ENCODE results near the gene CYB561D2. TPM values are rescaled to one million over a fixed set of nuclear protein-coding genes. Genes with fewer than 3 reads are reported as not detected.

The CYB561D2 gene
- total RNA-seq, 1 experiment from 2014 or later, result 19.3 TPM

GRCh38 chr3:50380405-50381085 is 29.9 kb downstream of the CYB561D2 start:
- Histone ChIP-seq H3K79me2 (ENCODE audit: low read depth) (no peaks in the 10 kb centered on the region), H3F3A (ENCODE audit: insufficient read depth, low read depth) (no peaks in the 10 kb centered on the region), H3K27me3 (ENCODE audit: insufficient read depth, low read depth) (peaks cover 3% of the 10 kb centered on the region; the same call in 1 of the 2 replicates), H3K27ac (no peak overlapping the region), H3K36me3 (ENCODE audit: low read depth) (no peaks in the 10 kb centered on the region), H2AFZ (no peak overlapping the region), H3K4me1 (replicated peaks; ENCODE audit: insufficient read depth) (no peaks in the 10 kb centered on the region), H3K9me3 (ENCODE audit: insufficient read depth, low read depth) (no peaks in the 10 kb centered on the region), H3K9me2 (ENCODE audit: insufficient read depth) (no peaks in the 10 kb centered on the region), H3K4me2 (no peak overlapping the region), H3K4me3 (no peak overlapping the region), H4K20me1 (ENCODE audit: insufficient read depth) (no peaks in the 10 kb centered on the region; the same call in 1 of the 2 replicates)
- no TSS peak for BruUV-seq (replicated peaks)
- POLR2A ChIA-PET (ENCODE audit: unreplicated experiment), result interaction anchor here (0.6 kb wide), 1 partner anchor 22 kb away, joined by 3 read pairs; no protein-coding TSS in a partner anchor
- intact Hi-C loops (cut with micrococcal nuclease; ENCODE audit: unreplicated experiment), result no loop called here
- no peak for DNase-seq
- TF ChIP-seq EZH2 (IDR thresholded peaks at IDR 0.05; ENCODE audit: low read depth) (no peak), CTCF (conservative IDR thresholded peaks at IDR 0.05) (no peak)
- CTCF ChIA-PET, result no interaction called here

GRCh38 chr3:50381383-50381782 is 30.7 kb downstream of the CYB561D2 start:
- ChIA-PET CTCF (interaction anchor here (0.6 kb wide), 2 partner anchors 11 to 154 kb away, joined by 4 read pairs; no protein-coding TSS in a partner anchor), POLR2A (ENCODE audit: unreplicated experiment) (interaction anchor here (0.7 kb wide), 1 partner anchor 40 kb away, joined by 4 read pairs; the partner anchor contains the start of gene RASSF1)
- no peaks in the 10 kb centered on the region; the same call in 1 of the 2 replicates for H4K20me1 ChIP-seq (ENCODE audit: insufficient read depth)
- no peak overlapping the region for H2AFZ ChIP-seq
- no TSS peak for BruUV-seq (replicated peaks)
- DNase-seq, result no peak
- H3K36me3 ChIP-seq (ENCODE audit: low read depth), result no peaks in the 10 kb centered on the region
- intact Hi-C loops (cut with micrococcal nuclease; ENCODE audit: unreplicated experiment), result no loop called here
- no peak overlapping the region for H3K4me2 ChIP-seq
- H3K9me3 ChIP-seq (ENCODE audit: insufficient read depth, low read depth), result no peaks in the 10 kb centered on the region
- no peaks in the 10 kb centered on the region for H3K9me2 ChIP-seq (ENCODE audit: insufficient read depth)
- no peaks in the 10 kb centered on the region for H3K4me1 ChIP-seq (replicated peaks; ENCODE audit: insufficient read depth)
- H3F3A ChIP-seq (ENCODE audit: insufficient read depth, low read depth), result no peaks in the 10 kb centered on the region
- H3K27me3 ChIP-seq (ENCODE audit: insufficient read depth, low read depth), result no peaks in the 10 kb centered on the region
- H3K4me3 ChIP-seq, result no peak overlapping the region
- no peak overlapping the region for H3K27ac ChIP-seq
- TF ChIP-seq CTCF (conservative IDR thresholded peaks at IDR 0.05) (no peak), EZH2 (IDR thresholded peaks at IDR 0.05; ENCODE audit: low read depth) (no peak)
- H3K79me2 ChIP-seq (ENCODE audit: low read depth), result no peaks in the 10 kb centered on the region

GRCh38 chr3:50382722-50383121 is 32.1 kb downstream of the CYB561D2 start:
- Histone ChIP-seq H3K4me3 (no peak overlapping the region), H3K4me2 (no peak overlapping the region), H3K79me2 (ENCODE audit: low read depth) (no peaks in the 10 kb centered on the region), H3K4me1 (replicated peaks; ENCODE audit: insufficient read depth) (no peaks in the 10 kb centered on the region), H3K27ac (no peak overlapping the region), H3F3A (ENCODE audit: insufficient read depth, low read depth) (no peaks in the 10 kb centered on the region), H4K20me1 (ENCODE audit: insufficient read depth) (no peaks in the 10 kb centered on the region; the same call in 1 of the 2 replicates), H2AFZ (no peak overlapping the region), H3K36me3 (ENCODE audit: low read depth) (no peaks in the 10 kb centered on the region), H3K9me3 (ENCODE audit: insufficient read depth, low read depth) (no peaks in the 10 kb centered on the region), H3K27me3 (ENCODE audit: insufficient read depth, low read depth) (no peaks in the 10 kb centered on the region), H3K9me2 (ENCODE audit: insufficient read depth) (no peaks in the 10 kb centered on the region)
- BruUV-seq (replicated peaks), result no TSS peak
- CTCF ChIA-PET, result no interaction called here
- POLR2A ChIA-PET (ENCODE audit: unreplicated experiment), result no interaction called here
- intact Hi-C loops (cut with micrococcal nuclease; ENCODE audit: unreplicated experiment), result no loop called here
- TF ChIP-seq EZH2 (IDR thresholded peaks at IDR 0.05; ENCODE audit: low read depth), result no peak
- TF ChIP-seq CTCF (conservative IDR thresholded peaks at IDR 0.05), result no peak
- DNase-seq, result no peak

Measured in PC-9 (cell line).